Activated naive CD8-positive, alpha-beta T cell treated with anti-CD3 and anti-CD28 coated beads, Interleukin-2, amount 10 ng/mL, durations not matched to agents 7 days and 5 days (primary cell): Measurements from ENCODE around the gene FHL3. TPM values are rescaled to one million over a fixed set of nuclear protein-coding genes. Genes with fewer than 3 reads are reported as not detected.
A peak's percentile ranks its signal among the peaks of the same experiment; 100 is the strongest.
"Not testable (repeated sequence)": the region's sequence is repeated elsewhere in the genome, so short reads cannot be mapped to it uniquely, and the experiment has no call there.

Experiments used
- ATAC-seq: fragments of 150-1000 bp; cut with Tn5 transposase; one replicate; pipeline ENCODE4 v1.10.0; 2021; ENCODE audit warnings: low read depth, moderate library complexity
- POLR2A ChIA-PET: fragments of 350-600 bp; sonication (Branson Sonifier 250); formaldehyde crosslinking; loops from one replicate; lab custom pipeline; 2021; ENCODE audit warnings: antibody characterized with exemption; lab: Charles Lee
- DNase-seq: peaks from one replicate; pipeline ENCODE4 v3.0.0; 2021
- H3K27ac Mint-ChIP-seq: one replicate; pipeline ENCODE4 v1.8.0; 2022; ENCODE audit warnings: mild to moderate bottlenecking, mixed read lengths
- H3K27me3 Mint-ChIP-seq: one replicate; pipeline ENCODE4 v1.8.0; 2022; ENCODE audit warnings: mild to moderate bottlenecking, moderate library complexity, mixed read lengths
- H3K36me3 Mint-ChIP-seq: one replicate; pipeline ENCODE4 v1.8.0; 2021; ENCODE audit warnings: mild to moderate bottlenecking, mixed read lengths
- H3K4me1 Mint-ChIP-seq: one replicate; pipeline ENCODE4 v1.8.0; 2021; ENCODE audit warnings: mixed read lengths
- H3K4me3 Mint-ChIP-seq: one replicate; pipeline ENCODE4 v1.8.0; 2022; ENCODE audit warnings: mild to moderate bottlenecking, moderate library complexity, mixed read lengths
- H3K9me3 Mint-ChIP-seq: one replicate; pipeline ENCODE4 v1.8.0; 2021; ENCODE audit warnings: mixed read lengths
- total RNA-seq, 2 experiments: library from RNA; stranded (reverse); gene quantifications; one replicate each; pipeline ENCODE4 v1.2.3, GENCODE V29; 2021

The FHL3 gene
- total RNA-seq, 2 experiments from 2014 or later = 14.6 to 14.7 TPM

- POLR2A ChIA-PET = interaction anchor here (1.0 kb wide), 1 partner anchor 30 kb away, joined by 4 read pairs; no protein-coding TSS in a partner anchor
Observed at GRCh38 chr1:38043036-38043747, 37.9 kb upstream of the FHL3 start.

GRCh38 chr1:38041936-38042834, 36.9 kb upstream of the FHL3 start:
- ATAC-seq (no peak), DNase-seq (no peak)
- no peak overlapping the region for H3K4me3 Mint-ChIP-seq
- no peak overlapping the region for H3K27ac Mint-ChIP-seq
- H3K27me3 Mint-ChIP-seq = peaks cover 41% of the 10 kb centered on the region
- H3K36me3 Mint-ChIP-seq = no peaks in the 10 kb centered on the region
- H3K9me3 Mint-ChIP-seq = no peaks in the 10 kb centered on the region
- POLR2A ChIA-PET = interaction anchor here (0.6 to 1.0 kb wide), 2 partner anchors 29 to 92 kb away, joined by 3 to 4 read pairs; no protein-coding TSS in a partner anchor
- peaks cover 2% of the 10 kb centered on the region for H3K4me1 Mint-ChIP-seq

More at GRCh38 chr1:38043036-38043747, 37.9 kb upstream of the FHL3 start:
- Mint-ChIP-seq H3K4me3 (no peak overlapping the region), H3K9me3 (no peaks in the 10 kb centered on the region), H3K27me3 (peaks cover 51% of the 10 kb centered on the region), H3K36me3 (no peaks in the 10 kb centered on the region), H3K4me1 (peaks cover 2% of the 10 kb centered on the region), H3K27ac (no peak overlapping the region)
- no peak for DNase-seq
- no peak for ATAC-seq

- ATAC-seq (no peak), DNase-seq (no peak)
- Mint-ChIP-seq H3K9me3 (no peaks in the 10 kb centered on the region), H3K4me1 (peaks cover under 1% of the 10 kb centered on the region), H3K27ac (no peak overlapping the region), H3K36me3 (no peaks in the 10 kb centered on the region), H3K4me3 (no peak overlapping the region), H3K27me3 (peaks cover 35% of the 10 kb centered on the region)
- POLR2A ChIA-PET = no interaction called here
Observed at GRCh38 chr1:38039331-38040088, 34.2 kb upstream of the FHL3 start.

GRCh38 chr1:38038861-38039260, 33.5 kb upstream of the FHL3 start:
- DNase-seq = no peak
- peaks cover 31% of the 10 kb centered on the region for H3K27me3 Mint-ChIP-seq
- H3K36me3 Mint-ChIP-seq = no peaks in the 10 kb centered on the region
- H3K9me3 Mint-ChIP-seq = no peaks in the 10 kb centered on the region
- H3K4me3 Mint-ChIP-seq = no peak overlapping the region
- no peaks in the 10 kb centered on the region for H3K4me1 Mint-ChIP-seq
- no peak for ATAC-seq
- POLR2A ChIA-PET = no interaction called here
- no peak overlapping the region for H3K27ac Mint-ChIP-seq

- POLR2A ChIA-PET = no interaction called here
- H3K27me3 Mint-ChIP-seq = peaks cover 17% of the 10 kb centered on the region
Observed at GRCh38 chr1:38037221-38037939, 32.1 kb upstream of the FHL3 start.

GRCh38 chr1:38034871-38035270, 29.6 kb upstream of the FHL3 start:
- ATAC-seq = no peak

More at GRCh38 chr1:38037221-38037939, 32.1 kb upstream of the FHL3 start:
- Mint-ChIP-seq H3K4me1 (no peaks in the 10 kb centered on the region), H3K36me3 (no peaks in the 10 kb centered on the region), H3K4me3 (no peak overlapping the region), H3K27ac (no peak overlapping the region), H3K9me3 (no peaks in the 10 kb centered on the region)
- DNase-seq (no peak), ATAC-seq (no peak)

GRCh38 chr1:38032992-38033391, 27.7 kb upstream of the FHL3 start:
- POLR2A ChIA-PET = interaction anchor here (0.6 kb wide), 1 partner anchor 390 kb away, joined by 3 read pairs; no protein-coding TSS in a partner anchor

More at GRCh38 chr1:38034871-38035270, 29.6 kb upstream of the FHL3 start:
- no peak overlapping the region for H3K4me3 Mint-ChIP-seq
- H3K9me3 Mint-ChIP-seq = no peaks in the 10 kb centered on the region
- peaks cover 5% of the 10 kb centered on the region for H3K27me3 Mint-ChIP-seq
- POLR2A ChIA-PET = no interaction called here
- no peak for DNase-seq
- no peaks in the 10 kb centered on the region for H3K36me3 Mint-ChIP-seq
- H3K27ac Mint-ChIP-seq = no peak overlapping the region
- peaks cover 10% of the 10 kb centered on the region for H3K4me1 Mint-ChIP-seq

GRCh38 chr1:38031513-38031866, 26.2 kb upstream of the FHL3 start:
- H3K9me3 Mint-ChIP-seq = no peaks in the 10 kb centered on the region

More at GRCh38 chr1:38032992-38033391, 27.7 kb upstream of the FHL3 start:
- not testable (repeated sequence) for H3K4me3 Mint-ChIP-seq, H3K27ac Mint-ChIP-seq, DNase-seq, ATAC-seq, H3K36me3 Mint-ChIP-seq, H3K27me3 Mint-ChIP-seq, H3K9me3 Mint-ChIP-seq
- H3K4me1 Mint-ChIP-seq = peaks cover 24% of the 10 kb centered on the region

GRCh38 chr1:38030596-38031512, 25.5 kb upstream of the FHL3 start:
- Mint-ChIP-seq H3K9me3 (no peaks in the 10 kb centered on the region), H3K27ac (peak overlapping the region; percentile 14), H3K4me3 (peak overlapping the region; percentile 28), H3K36me3 (no peaks in the 10 kb centered on the region), H3K27me3 (peaks cover 3% of the 10 kb centered on the region), H3K4me1 (peaks cover 30% of the 10 kb centered on the region)
- ATAC-seq (no peak), DNase-seq (no peak)
- POLR2A ChIA-PET = no interaction called here

More at GRCh38 chr1:38031513-38031866, 26.2 kb upstream of the FHL3 start:
- no peak for DNase-seq
- no peaks in the 10 kb centered on the region for H3K36me3 Mint-ChIP-seq
- peaks cover 3% of the 10 kb centered on the region for H3K27me3 Mint-ChIP-seq
- H3K4me3 Mint-ChIP-seq = no peak overlapping the region
- POLR2A ChIA-PET = no interaction called here
- peaks cover 30% of the 10 kb centered on the region for H3K4me1 Mint-ChIP-seq
- ATAC-seq = no peak
- no peak overlapping the region for H3K27ac Mint-ChIP-seq

- Mint-ChIP-seq H3K27ac (peak overlapping the region; percentile 68), H3K9me3 (no peaks in the 10 kb centered on the region), H3K4me1 (peaks cover 30% of the 10 kb centered on the region), H3K27me3 (peaks cover 3% of the 10 kb centered on the region), H3K4me3 (peak overlapping the region; percentile 54), H3K36me3 (no peaks in the 10 kb centered on the region)
- POLR2A ChIA-PET = no interaction called here
- DNase-seq = no peak
- ATAC-seq = peak; percentile 70
Observed at GRCh38 chr1:38029685-38030511, 24.6 kb upstream of the FHL3 start.

GRCh38 chr1:38029081-38029681, 23.9 kb upstream of the FHL3 start:
- H3K27ac Mint-ChIP-seq = no peak overlapping the region
- no peak overlapping the region for H3K4me3 Mint-ChIP-seq
- POLR2A ChIA-PET = no interaction called here
- DNase-seq = no peak
- no peaks in the 10 kb centered on the region for H3K36me3 Mint-ChIP-seq
- ATAC-seq = no peak
- H3K9me3 Mint-ChIP-seq = no peaks in the 10 kb centered on the region
- H3K4me1 Mint-ChIP-seq = peaks cover 30% of the 10 kb centered on the region
- peaks cover 3% of the 10 kb centered on the region for H3K27me3 Mint-ChIP-seq
